ENCODE measurements around the gene OR51E1. TPM values are rescaled to one million over a fixed set of nuclear protein-coding genes. Genes with fewer than 3 reads are reported as not detected.

OR51E1 gene, protein sequence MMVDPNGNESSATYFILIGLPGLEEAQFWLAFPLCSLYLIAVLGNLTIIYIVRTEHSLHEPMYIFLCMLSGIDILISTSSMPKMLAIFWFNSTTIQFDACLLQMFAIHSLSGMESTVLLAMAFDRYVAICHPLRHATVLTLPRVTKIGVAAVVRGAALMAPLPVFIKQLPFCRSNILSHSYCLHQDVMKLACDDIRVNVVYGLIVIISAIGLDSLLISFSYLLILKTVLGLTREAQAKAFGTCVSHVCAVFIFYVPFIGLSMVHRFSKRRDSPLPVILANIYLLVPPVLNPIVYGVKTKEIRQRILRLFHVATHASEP
- not detected for total RNA-seq

DNA sequence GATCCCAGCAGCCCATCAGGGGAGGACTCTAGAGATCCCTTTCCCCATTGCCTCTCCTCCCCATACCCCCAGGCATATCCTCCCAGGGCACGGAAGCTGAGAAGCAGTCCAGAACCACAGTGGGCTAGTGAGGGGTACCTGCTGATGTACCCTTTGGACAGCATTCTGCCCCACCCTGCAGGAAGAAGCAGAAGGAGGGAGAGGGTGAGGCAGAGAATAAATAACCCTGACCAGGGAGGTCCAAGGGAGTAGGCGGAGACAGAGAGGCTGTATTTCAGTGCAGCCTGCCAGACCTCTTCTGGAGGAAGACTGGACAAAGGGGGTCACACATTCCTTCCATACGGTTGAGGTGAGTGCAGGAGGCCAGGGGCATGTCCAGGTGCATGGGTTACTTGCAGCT is at the start of gene OR51E1:
Gene OR51E1, plus strand, starts transcription at position 301 of the 400 bp plus-strand sequence. CDS start 8,545 bp downstream, outside the sequence.
- no peaks in the 10 kb centered on the region for H3K9me3 Mint-ChIP-seq
- no peak within 1 kb of the TSS for H3K27ac Mint-ChIP-seq
- H3K4me1 Mint-ChIP-seq, result no peaks in the 10 kb centered on the region
- no peak within 1 kb of the TSS for H3K4me3 Mint-ChIP-seq
- H3K27me3 Mint-ChIP-seq, result peaks cover 12% of the 10 kb centered on the region
- no peak for DNase-seq
- H3K36me3 Mint-ChIP-seq, result no peaks in the 10 kb centered on the region

DNA sequence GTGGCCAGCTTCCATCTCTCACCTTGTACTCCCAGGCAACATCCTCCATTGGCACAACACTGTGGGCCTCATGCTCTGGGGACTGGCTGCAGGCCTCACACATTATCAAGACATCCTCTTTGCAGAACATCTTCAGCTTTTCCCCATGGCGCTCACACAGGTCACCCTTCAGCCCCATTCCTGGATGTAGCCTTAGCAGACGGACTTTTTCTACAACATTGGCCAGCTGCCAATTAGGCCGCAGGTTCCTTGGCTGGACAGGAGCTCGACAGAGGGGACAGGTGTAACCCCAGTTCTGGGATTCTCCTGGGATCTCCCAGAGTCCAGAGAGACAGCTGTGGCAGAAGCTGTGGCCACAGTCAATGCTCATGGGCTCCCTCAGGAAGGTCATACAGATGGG is 38.7 kb upstream of the OR51E1 start:
- H3K36me3 Mint-ChIP-seq, result peaks cover 11% of the 10 kb centered on the region
- peaks cover 43% of the 10 kb centered on the region for H3K4me1 Mint-ChIP-seq
- H3K27ac Mint-ChIP-seq, result no peak overlapping the region
- no peak for DNase-seq
- no peak overlapping the region for H3K4me3 Mint-ChIP-seq
- H3K27me3 Mint-ChIP-seq, result no peaks in the 10 kb centered on the region
- no peaks in the 10 kb centered on the region for H3K9me3 Mint-ChIP-seq

DNA sequence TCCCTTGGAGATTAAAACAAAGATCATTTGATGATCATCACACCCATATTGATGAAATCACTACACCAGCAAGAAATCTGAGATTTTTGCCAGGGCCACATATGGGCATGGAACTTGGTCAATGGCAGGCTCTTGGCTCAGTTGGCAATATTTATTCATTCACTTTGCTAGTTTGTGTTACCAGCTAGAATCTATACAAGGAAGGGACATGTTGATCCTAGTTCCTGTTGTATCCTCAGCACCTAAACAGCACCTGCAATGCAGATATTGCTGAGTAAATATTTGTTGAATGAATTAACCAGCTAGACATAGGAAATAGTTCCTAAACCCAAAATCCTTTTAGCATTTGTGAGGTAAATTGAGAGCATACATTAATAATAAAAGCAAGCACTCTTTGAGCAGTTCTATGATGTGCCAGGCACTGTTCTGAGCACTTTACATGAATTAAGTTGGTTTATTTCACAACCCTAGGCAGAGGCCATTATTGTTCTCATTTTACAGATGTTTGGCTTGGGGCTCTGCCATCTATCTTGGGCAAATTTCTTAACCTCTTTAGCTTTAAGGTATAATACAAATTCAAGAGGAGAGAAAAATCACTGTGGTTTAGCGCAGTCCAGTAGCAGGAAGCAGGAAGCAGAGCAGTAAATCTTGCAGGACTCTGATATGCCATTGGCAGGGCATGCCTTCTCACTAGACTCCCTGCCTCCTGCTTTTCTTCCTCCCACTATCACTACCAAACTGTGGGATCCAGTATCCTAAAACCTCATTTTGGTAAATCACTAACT is 37.4 kb upstream of the OR51E1 start:
- H3K4me1 Mint-ChIP-seq, result peaks cover 49% of the 10 kb centered on the region
- no peaks in the 10 kb centered on the region for H3K27me3 Mint-ChIP-seq
- no peak for DNase-seq
- peak overlapping the region; percentile 91 for H3K4me3 Mint-ChIP-seq
- no peak overlapping the region for H3K27ac Mint-ChIP-seq
- no peaks in the 10 kb centered on the region for H3K9me3 Mint-ChIP-seq
- peaks cover 4% of the 10 kb centered on the region for H3K36me3 Mint-ChIP-seq

DNA sequence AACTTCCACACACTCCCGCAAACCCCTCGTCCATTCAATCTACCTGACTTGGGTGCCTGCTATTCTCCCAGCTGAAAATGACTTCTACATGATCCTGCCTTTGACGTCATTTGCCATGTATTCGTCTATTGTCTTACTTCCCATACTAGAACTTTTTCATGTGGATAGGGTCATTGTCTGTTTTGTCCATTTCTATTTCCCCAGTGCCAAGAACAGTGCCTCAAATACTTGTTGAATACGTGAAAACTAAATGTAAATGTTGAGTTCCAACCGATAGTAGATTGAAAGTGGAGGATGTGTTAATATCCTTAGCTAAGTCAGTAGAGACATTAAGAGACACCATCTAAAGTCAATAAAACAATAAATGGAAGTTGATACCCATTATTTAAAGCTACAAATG is 36.7 kb upstream of the OR51E1 start:
- Mint-ChIP-seq H3K27me3 (no peaks in the 10 kb centered on the region), H3K4me1 (peaks cover 49% of the 10 kb centered on the region), H3K4me3 (peak overlapping the region; percentile 91), H3K36me3 (peaks cover 4% of the 10 kb centered on the region), H3K27ac (peak overlapping the region; percentile 86), H3K9me3 (no peaks in the 10 kb centered on the region)
- DNase-seq, result no peak

DNA sequence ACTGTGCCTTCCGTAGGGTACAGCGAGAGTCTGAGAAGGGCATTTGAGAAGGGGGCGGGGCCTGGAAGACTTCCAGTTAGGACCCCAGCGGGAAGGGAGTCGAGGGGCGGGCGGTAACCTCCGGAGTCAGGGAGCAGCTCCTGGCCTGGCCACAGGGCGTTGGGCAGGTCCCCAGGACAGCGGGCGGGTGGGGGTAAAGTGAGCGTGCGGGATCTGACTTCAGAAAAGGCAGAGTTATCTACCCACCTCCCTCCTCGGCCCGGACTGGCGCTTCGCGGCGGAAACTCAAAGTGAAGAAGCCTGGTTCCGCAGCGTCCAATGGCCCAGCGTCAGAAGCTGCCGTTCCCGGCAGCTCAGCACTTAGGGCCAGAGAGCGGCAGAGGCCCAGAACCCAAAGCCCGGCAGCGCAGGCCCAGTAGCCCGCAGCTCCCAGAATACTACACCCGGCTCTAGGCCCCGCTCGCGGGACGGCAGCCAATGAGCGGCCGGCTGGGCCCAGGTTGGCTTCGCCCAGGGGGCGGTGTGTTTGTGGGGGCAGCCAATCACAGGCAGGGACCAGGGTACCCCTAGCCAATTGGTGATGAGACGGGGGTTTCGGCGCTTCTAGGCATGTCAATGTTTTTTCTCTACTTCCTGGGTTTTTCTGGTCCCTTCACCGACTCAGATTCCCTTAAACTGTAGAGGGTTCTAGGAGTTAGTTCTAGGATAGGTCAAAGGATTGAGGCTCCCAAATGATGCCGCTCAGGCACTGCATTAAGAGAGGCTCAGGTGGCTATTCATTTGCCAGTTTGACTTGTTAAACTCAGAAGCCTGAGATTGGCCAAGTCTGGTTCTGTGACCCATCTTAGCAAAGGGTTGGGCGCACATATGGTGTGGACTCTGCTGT is 35.8 kb upstream of the OR51E1 start, which contains the start of gene TRIM68:
Gene TRIM68, minus strand, starts transcription at position 451 of the 886 bp plus-strand sequence. CDS start 2,727 bp downstream, outside the sequence.
- no peaks in the 10 kb centered on the region for H3K9me3 Mint-ChIP-seq
- H3K4me3 Mint-ChIP-seq, result peak within 1 kb of the TSS; percentile 91
- peaks cover 47% of the 10 kb centered on the region for H3K4me1 Mint-ChIP-seq
- peak within 1 kb of the TSS; percentile 86 for H3K27ac Mint-ChIP-seq
- peak; percentile 96 for DNase-seq
- H3K27me3 Mint-ChIP-seq, result no peaks in the 10 kb centered on the region
- H3K36me3 Mint-ChIP-seq, result peaks cover 4% of the 10 kb centered on the region

DNA sequence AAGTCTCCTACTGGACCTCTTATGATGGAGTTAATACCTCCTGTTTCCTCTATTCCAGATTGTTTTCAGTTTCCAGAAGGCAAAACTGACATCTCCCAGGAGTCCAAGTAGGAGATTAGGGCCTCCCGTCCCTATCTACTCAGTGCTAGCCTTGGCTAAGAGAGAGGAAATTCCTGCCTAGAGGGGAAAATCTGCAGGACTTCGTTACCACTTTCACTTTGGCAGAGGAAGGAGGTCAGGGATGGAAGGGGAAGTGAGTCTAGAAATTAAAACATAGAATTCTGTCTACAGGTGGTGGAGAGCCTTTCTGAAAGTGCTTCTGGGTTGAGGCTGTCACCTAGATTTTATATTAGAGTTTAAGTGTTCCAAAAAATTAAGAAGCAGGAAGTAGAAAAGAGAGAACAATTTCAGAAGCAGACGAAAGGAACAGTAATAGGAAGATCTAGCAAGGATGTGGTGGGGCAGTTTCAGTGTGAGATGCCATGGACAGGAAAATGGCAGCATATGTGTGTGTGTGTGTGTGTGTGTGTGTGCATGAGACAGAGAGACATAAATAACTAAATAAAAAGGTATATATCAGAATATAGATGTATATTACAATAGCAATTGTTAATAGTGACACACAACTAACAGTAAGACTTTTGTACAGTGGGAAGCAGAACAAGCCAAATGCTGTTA is 33.4 kb upstream of the OR51E1 start:
- H3K9me3 Mint-ChIP-seq, result no peaks in the 10 kb centered on the region
- peaks cover 37% of the 10 kb centered on the region for H3K4me1 Mint-ChIP-seq
- no peaks in the 10 kb centered on the region for H3K27me3 Mint-ChIP-seq
- H3K4me3 Mint-ChIP-seq, result peak overlapping the region; percentile 64
- peak overlapping the region; percentile 76 for H3K27ac Mint-ChIP-seq
- H3K36me3 Mint-ChIP-seq, result no peaks in the 10 kb centered on the region
- peak; percentile 11 for DNase-seq

DNA sequence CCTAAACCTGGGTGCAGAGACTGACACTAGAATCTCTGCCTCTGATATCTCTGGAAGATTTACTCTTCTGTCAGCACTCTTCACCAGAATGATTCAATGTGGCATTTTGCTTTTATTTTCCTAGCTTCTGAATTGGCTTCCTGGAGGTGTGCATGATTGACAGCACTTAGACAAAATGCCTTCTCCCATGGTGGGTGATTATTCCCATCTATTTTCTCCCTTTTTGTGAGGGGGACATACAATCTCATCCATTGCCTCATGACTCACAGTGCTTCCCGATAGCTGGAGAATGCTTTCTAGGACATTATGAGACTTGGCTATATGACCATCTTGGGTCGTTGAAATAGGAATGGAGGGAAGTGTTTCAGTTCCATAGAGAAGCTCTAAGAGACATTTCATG is 31.8 kb upstream of the OR51E1 start:
- no peak overlapping the region for H3K27ac Mint-ChIP-seq
- H3K4me1 Mint-ChIP-seq, result peaks cover 29% of the 10 kb centered on the region
- DNase-seq, result no peak
- H3K36me3 Mint-ChIP-seq, result no peaks in the 10 kb centered on the region
- no peak overlapping the region for H3K4me3 Mint-ChIP-seq
- no peaks in the 10 kb centered on the region for H3K9me3 Mint-ChIP-seq
- H3K27me3 Mint-ChIP-seq, result peaks cover 3% of the 10 kb centered on the region

DNA sequence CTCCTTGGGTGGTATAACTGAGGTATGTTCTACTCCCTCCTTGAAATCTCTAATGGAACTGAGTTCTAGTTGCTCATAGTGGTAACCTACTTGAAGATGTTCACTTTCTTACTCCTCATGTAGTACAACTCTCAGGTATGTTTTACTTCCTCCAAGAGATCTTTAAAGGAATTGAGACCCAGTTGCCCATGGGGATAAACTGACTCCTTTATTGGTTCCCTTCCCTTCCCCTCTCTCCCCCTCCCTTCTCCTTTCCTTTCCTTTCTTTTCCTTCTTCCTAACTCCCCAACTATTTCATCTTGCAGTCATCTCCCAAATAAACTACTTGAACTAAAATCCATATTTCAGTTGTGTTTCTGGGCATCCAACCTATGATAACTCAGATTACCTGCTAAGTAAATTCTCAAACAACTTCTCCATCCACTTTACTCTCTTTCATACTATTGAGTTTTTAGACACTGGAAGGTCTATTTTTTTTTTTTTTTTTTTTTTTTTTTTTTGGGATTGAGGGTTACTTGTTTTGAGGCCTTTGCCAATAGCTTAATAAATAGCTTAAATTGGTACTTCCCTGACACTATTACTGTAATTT is 27.8 kb upstream of the OR51E1 start:
- no peaks in the 10 kb centered on the region for H3K36me3 Mint-ChIP-seq
- H3K4me3 Mint-ChIP-seq, result no peak overlapping the region
- H3K4me1 Mint-ChIP-seq, result peaks cover 4% of the 10 kb centered on the region
- no peaks in the 10 kb centered on the region for H3K9me3 Mint-ChIP-seq
- no peak for DNase-seq
- H3K27me3 Mint-ChIP-seq, result peaks cover 8% of the 10 kb centered on the region
- no peak overlapping the region for H3K27ac Mint-ChIP-seq

DNA sequence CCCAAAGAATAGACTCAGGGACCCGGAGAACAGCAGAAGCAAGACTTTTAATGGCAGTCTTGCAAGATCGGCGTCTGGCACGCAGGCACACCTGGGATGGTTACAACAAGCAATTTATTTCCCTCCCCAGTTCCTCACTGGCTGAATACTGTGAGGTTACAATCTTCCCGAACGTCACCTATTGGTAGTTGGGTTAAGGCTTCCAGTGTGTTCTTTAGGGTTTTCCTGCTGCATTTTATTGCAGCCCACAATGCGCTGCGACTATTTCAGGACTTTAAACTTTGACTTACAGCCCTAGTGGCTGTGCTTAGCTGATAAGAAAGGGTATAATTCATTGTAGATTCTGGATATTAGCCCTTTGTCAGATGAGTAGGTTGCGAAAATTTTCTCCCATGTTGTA is 24.3 kb upstream of the OR51E1 start:
- Mint-ChIP-seq H3K9me3 (no peaks in the 10 kb centered on the region), H3K27ac (no peak overlapping the region)
- no peak for DNase-seq

DNA sequence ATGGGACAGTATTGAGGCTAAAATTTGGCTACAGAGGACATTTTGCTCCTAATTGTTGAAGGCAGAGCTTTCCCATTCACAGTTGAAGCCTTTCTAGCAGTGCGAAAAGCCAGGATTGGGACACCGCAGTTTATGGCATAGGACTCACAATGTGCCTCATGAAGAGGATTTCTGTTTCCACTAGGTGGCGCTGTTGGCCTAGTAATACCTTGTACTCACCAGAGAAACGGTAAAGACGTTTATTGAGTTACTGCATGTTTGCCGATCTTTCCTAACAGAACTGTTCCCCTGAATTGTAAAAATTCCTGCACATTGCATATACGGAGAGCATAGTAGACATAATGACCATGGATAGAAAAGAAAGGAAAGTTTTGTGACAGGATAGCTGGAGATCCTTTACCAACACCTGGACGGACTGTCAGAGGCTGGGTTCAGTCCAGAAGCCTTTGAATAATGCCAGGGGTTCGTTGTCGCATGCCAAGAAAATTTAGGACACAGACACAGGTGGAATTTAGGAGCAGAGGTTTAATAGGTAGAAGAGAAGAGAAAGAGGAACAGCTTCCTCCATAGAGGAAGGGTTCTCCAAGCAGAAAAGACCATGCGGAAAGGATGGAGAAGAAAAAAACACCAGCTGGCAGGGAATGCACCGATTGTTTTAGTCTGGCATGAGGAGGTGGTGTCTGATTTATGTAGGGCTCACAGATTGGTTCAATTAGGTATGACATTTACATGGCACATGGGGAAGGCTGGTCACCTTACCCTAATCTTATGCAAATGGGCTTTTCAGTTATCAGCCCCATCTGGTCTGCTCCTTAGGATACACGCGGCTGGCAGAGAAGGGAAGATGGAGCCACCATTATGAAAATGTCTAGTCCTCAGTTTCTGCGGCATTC is 17.3 kb upstream of the OR51E1 start:
- Mint-ChIP-seq H3K9me3 (peaks cover 6% of the 10 kb centered on the region), H3K27me3 (peaks cover 39% of the 10 kb centered on the region), H3K4me3 (no peak overlapping the region), H3K4me1 (no peaks in the 10 kb centered on the region), H3K27ac (no peak overlapping the region), H3K36me3 (peaks cover 6% of the 10 kb centered on the region)
- DNase-seq, result peak; percentile 36

More for the DNA sequence above, 24.3 kb upstream of the OR51E1 start:
- Mint-ChIP-seq H3K4me1 (peaks cover 4% of the 10 kb centered on the region), H3K36me3 (no peaks in the 10 kb centered on the region), H3K27me3 (peaks cover 8% of the 10 kb centered on the region), H3K4me3 (no peak overlapping the region)

DNA sequence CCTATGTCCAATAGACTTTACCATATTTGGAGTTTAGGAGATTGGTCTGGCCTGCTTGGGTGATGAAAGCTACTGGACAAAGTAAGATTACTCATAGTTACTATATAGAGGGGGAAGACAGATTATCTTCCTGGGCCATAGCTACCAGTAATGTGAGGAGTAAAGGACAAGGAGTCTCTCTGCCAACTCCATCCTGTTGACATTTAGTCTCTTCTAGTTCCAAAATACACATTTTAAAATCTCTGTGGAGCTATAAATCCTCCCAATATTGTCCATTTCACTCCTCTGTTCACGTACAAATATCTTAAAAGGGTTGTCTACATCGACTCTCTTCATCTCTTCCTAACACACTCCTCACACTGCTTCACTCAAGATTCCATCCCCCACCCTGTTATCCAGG is 7.6 kb upstream of the OR51E1 start:
- no peak overlapping the region for H3K4me3 Mint-ChIP-seq
- H3K4me1 Mint-ChIP-seq, result no peaks in the 10 kb centered on the region
- peaks cover 16% of the 10 kb centered on the region for H3K27me3 Mint-ChIP-seq
- no peaks in the 10 kb centered on the region for H3K9me3 Mint-ChIP-seq
- no peak overlapping the region for H3K27ac Mint-ChIP-seq
- no peak for DNase-seq
- no peaks in the 10 kb centered on the region for H3K36me3 Mint-ChIP-seq

DNA sequence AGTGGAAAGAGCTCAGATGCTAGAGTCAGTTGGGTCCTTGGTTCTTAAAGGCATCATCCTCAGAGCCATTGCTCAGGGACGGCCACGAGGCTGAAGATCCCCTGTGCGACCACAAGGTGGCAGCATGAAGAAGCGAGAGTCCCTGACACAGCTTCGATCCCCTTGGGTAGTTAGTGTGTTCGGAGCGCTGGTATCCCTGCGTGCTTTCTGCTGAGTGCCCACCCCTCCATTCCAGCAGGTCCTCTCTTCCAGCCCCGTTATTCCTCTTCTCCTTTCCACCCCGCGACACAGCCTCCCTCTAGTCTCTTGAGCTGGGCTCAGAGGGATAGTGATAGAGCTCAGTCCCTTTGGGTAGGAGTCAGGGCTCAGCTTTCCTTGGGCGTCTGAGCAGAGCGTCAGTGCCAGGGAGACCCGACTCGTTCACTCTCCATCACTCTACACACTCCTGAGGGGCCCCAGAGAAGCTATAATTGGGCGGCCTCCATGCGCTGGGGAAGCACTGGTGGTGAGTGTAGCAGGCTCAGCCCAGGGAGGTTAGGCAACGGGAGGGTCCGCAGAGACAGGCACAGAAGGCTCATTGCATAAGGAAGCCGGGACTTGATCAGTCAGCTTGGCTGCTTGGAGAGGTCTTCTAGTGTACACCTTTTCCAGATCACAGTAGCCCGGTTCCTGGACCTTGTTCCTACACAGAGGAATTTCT is 6.7 kb upstream of the OR51E1 start, which contains the start of gene OR51D1:
Gene OR51D1, plus strand, starts transcription at position 516 of the 700 bp plus-strand sequence. CDS start 2,314 bp downstream, outside the sequence.
- H3K36me3 Mint-ChIP-seq, result no peaks in the 10 kb centered on the region
- H3K9me3 Mint-ChIP-seq, result no peaks in the 10 kb centered on the region
- no peaks in the 10 kb centered on the region for H3K4me1 Mint-ChIP-seq
- no peak within 1 kb of the TSS for H3K4me3 Mint-ChIP-seq
- peaks cover 10% of the 10 kb centered on the region for H3K27me3 Mint-ChIP-seq
- H3K27ac Mint-ChIP-seq, result no peak within 1 kb of the TSS
- DNase-seq, result peak; percentile 64

DNA sequence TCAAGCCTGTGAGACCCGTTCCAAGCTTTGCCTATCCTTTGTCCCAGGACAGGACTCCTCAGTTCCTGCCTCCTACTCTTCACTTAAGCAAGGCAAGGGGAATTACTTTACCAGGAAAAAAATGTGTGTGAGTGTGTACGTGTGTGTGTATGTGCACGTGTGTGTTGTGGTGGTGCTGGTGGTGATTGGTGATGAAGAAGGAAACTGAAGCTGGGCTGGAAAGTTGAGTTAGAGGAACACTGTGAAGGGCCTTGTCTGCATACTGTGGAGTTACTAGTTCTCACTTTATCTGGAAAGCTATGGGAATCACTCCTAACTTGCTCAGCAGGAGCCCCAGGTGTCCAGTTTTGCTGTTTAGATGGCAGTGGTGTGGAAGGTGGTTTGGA is 6.1 kb upstream of the OR51E1 start:
- Mint-ChIP-seq H3K27ac (no peak overlapping the region), H3K4me1 (no peaks in the 10 kb centered on the region), H3K36me3 (no peaks in the 10 kb centered on the region), H3K4me3 (no peak overlapping the region), H3K9me3 (no peaks in the 10 kb centered on the region), H3K27me3 (peaks cover 8% of the 10 kb centered on the region)
- DNase-seq, result no peak
